ENCODE data around the gene CASK.

Gene CASK

GRCh38 chrX:41558531-41558930, 364.8 kb downstream of the CASK start:
- peak; percentile 61 for ATAC-seq
- TF ChIP-seq TSHZ2 (CRISPR knock-in tag; IDR thresholded peaks at IDR 0.05): no peak
- TF ChIP-seq TCF4 (CRISPR knock-in tag; IDR thresholded peaks at IDR 0.05; ENCODE audit: borderline replicate concordance): no peak
- TF ChIP-seq BACH2 (CRISPR knock-in tag; IDR thresholded peaks at IDR 0.05; ENCODE audit: borderline replicate concordance): no peak
- no peak for TF ChIP-seq ZNF70 (CRISPR knock-in tag; IDR thresholded peaks at IDR 0.05)
- no peak for TF ChIP-seq ZNF8 (CRISPR knock-in tag; IDR thresholded peaks at IDR 0.05)
- no peak for TF ChIP-seq ISL1 (CRISPR knock-in tag; IDR thresholded peaks at IDR 0.05)

- no peak for ATAC-seq
- TF ChIP-seq PATZ1 (CRISPR knock-in tag; IDR thresholded peaks at IDR 0.05; ENCODE audit: borderline replicate concordance) (no peak), ESRRG (CRISPR knock-in tag; IDR thresholded peaks at IDR 0.05) (no peak), ZNF565 (CRISPR knock-in tag; conservative IDR thresholded peaks at IDR 0.05; ENCODE audit: low read depth) (no peak)
These were observed 366.4 kb downstream of the CASK start for GRCh38 chrX:41556958-41557357.

GRCh38 chrX:41553688-41554087, 369.7 kb downstream of the CASK start:
- no peak for ATAC-seq
- TF ChIP-seq CSRNP3 (CRISPR knock-in tag; IDR thresholded peaks at IDR 0.05) (no peak), ZNF70 (CRISPR knock-in tag; IDR thresholded peaks at IDR 0.05) (no peak), CSDC2 (CRISPR knock-in tag; IDR thresholded peaks at IDR 0.05) (no peak), ZC3H10 (CRISPR knock-in tag; IDR thresholded peaks at IDR 0.05) (no peak), RARB (CRISPR knock-in tag; IDR thresholded peaks at IDR 0.05) (no peak), SNAI2 (CRISPR knock-in tag; IDR thresholded peaks at IDR 0.05) (no peak), BACH2 (CRISPR knock-in tag; IDR thresholded peaks at IDR 0.05; ENCODE audit: borderline replicate concordance) (no peak), GLIS3 (CRISPR knock-in tag; IDR thresholded peaks at IDR 0.05) (no peak), OSR1 (CRISPR knock-in tag; IDR thresholded peaks at IDR 0.05) (no peak), ZFP30 (CRISPR knock-in tag; IDR thresholded peaks at IDR 0.05) (no peak), ARNTL (CRISPR knock-in tag; IDR thresholded peaks at IDR 0.05; ENCODE audit: borderline replicate concordance, low read depth) (no peak), ZNF565 (CRISPR knock-in tag; conservative IDR thresholded peaks at IDR 0.05; ENCODE audit: low read depth) (no peak), ESRRG (CRISPR knock-in tag; IDR thresholded peaks at IDR 0.05) (no peak), TSHZ2 (CRISPR knock-in tag; IDR thresholded peaks at IDR 0.05) (no peak), CREB5 (CRISPR knock-in tag; IDR thresholded peaks at IDR 0.05; ENCODE audit: low read depth) (no peak), TOX (CRISPR knock-in tag; IDR thresholded peaks at IDR 0.05; ENCODE audit: borderline replicate concordance) (no peak), TCF4 (CRISPR knock-in tag; IDR thresholded peaks at IDR 0.05; ENCODE audit: borderline replicate concordance) (no peak), PATZ1 (CRISPR knock-in tag; IDR thresholded peaks at IDR 0.05; ENCODE audit: borderline replicate concordance) (no peak)

All from SK-N-SH treated with all-trans-retinoic acid at 6 μM for 48 hours (cell line).